Lower leg skin (tissue), 4 donors: ENCODE data around the gene KAZN. TPM values are rescaled to one million over a fixed set of nuclear protein-coding genes. Genes with fewer than 3 reads are reported as not detected.

Source experiments
- DNase-seq, 2 donors: peaks; one replicate each; pipeline ENCODE4 v3.0.0-alpha.2; 2019; ENCODE audit warnings: low spot score in 2 of 2
- H3K4me3 ChIP-seq: fragments of 200-600 bp; sonication (generic); 2 replicates; pipeline ENCODE4 v1.5.1; 2017; ENCODE audit warnings: mild to moderate bottlenecking, low read depth; ENCODE audit not compliant: poor library complexity, severe bottlenecking
- POLR2A ChIP-seq, 2 donors: fragments of 450-650 bp; IDR thresholded peaks; one replicate each; pipeline ENCODE4 v1.6.1; 2016 to 2017; ENCODE audit warnings: antibody characterized with exemption in 2 of 2, mild to moderate bottlenecking in 1 of 2, moderate library complexity in 1 of 2
- WGBS, 2 donors: methylation state at CpG; one replicate each; pipeline ENCODE4 v1.1.5; 2018; 5-methylcytosine and 5-hydroxymethylcytosine counted together
- intact Hi-C: fragments of 100-400 bp; cut with DNase I; formaldehyde crosslinking; loops from one replicate; pipeline ENCODE4 v1.15.0; 2023; ENCODE audit warnings: low total_unique reads
- total RNA-seq, 4 donors: library from RNA; depleted of rRNA; stranded (reverse); fragments of >200 nt; gene quantifications; one replicate each; pipeline ENCODE4 v1.1.0, GENCODE V29; 2016
- TF ChIP-seq, protein P1 (sequence below), 3 donors: fragments of 450-650 bp; IDR thresholded peaks; one replicate each; pipeline ENCODE4 v1.5.1; 2016; ENCODE audit warnings: antibody characterized with exemption in 3 of 3, mild to moderate bottlenecking in 3 of 3, moderate library complexity in 2 of 3

Gene KAZN
- total RNA-seq, 4 donors from 2014 or later, result 21.4 to 36.0 (median 28.4) TPM

DNA sequence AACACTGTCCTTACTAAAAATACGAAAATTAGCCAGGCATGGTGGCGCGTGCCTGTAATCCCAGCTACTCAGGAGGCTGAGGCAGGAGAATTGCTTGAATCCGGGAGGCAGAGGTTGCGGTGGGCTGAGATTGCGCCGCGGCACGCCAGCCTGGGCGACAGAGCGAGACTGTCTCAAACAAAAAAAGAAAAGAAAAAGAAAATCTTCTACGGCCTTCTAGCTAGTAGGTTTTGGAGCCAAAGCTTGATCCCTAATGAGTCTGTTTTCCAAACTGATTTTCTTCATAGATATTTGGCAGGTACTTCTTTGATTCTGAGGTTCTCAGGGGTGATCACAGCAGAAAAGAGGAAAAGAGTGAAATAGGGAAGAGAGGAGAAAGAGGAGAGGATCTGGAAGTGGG, 372.7 kb downstream of the KAZN start:
- intact Hi-C loops, result no loop called here
- H3K4me3 ChIP-seq, result no peak overlapping the region
- no peak for TF ChIP-seq POLR2A (IDR thresholded peaks at IDR 0.05)
- TF ChIP-seq, protein P1, sequence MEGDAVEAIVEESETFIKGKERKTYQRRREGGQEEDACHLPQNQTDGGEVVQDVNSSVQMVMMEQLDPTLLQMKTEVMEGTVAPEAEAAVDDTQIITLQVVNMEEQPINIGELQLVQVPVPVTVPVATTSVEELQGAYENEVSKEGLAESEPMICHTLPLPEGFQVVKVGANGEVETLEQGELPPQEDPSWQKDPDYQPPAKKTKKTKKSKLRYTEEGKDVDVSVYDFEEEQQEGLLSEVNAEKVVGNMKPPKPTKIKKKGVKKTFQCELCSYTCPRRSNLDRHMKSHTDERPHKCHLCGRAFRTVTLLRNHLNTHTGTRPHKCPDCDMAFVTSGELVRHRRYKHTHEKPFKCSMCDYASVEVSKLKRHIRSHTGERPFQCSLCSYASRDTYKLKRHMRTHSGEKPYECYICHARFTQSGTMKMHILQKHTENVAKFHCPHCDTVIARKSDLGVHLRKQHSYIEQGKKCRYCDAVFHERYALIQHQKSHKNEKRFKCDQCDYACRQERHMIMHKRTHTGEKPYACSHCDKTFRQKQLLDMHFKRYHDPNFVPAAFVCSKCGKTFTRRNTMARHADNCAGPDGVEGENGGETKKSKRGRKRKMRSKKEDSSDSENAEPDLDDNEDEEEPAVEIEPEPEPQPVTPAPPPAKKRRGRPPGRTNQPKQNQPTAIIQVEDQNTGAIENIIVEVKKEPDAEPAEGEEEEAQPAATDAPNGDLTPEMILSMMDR (IDR thresholded peaks at IDR 0.05), result no peak
- no peak for DNase-seq
- 77 to 85% methylated on average over 12 of the region's 12 CpGs for WGBS, 2 donors

DNA sequence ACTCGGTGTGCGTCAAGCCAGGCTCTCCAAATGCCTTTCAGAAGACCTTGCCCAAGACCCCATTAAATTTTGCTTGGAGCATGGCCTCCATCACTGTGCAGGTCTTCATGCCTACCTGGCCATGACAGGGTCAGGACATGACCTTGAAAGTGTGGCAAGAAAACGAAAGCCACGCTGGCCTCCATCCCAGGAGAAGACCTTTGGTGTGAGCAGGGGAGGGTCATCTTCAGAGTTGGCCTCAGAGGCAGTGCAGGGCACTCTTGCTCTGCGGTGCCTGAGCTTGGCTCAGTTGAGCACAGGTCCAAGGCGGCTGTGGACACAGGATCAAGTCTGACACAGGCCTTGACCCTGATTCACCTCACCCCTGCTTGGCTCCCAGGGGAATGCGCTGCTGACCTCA, 373.6 kb downstream of the KAZN start:
- TF ChIP-seq POLR2A (IDR thresholded peaks at IDR 0.05), result no peak
- TF ChIP-seq, protein P1 (IDR thresholded peaks at IDR 0.05), result no peak
- no peak overlapping the region for H3K4me3 ChIP-seq
- no peak for DNase-seq
- WGBS, 2 donors, result 77 to 85% methylated on average over 6 to 7 of the region's 7 CpGs
- intact Hi-C loops, result no loop called here

DNA sequence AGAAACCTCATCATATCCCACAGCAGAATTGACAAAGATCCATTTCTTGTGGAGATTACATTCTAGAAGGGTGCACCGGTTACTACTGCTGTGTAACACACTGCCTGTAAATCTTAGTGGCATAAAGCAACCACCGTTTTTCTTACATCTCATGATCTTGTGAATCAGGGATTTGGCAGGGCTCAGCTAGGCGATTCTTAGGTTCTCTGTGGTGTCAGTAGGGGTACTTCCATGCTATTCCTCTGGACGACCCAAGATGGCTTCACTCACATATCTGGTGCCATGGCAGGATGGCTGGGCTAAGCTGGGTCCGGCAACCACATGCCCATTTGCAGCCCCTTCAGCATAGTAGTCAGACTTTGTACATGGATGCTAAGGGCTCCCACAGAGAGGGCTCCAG, 375.3 kb downstream of the KAZN start:
- no peak overlapping the region for H3K4me3 ChIP-seq
- WGBS, 2 donors, result 79 to 86% methylated on average over 5 of the region's 5 CpGs
- no peak for DNase-seq
- no peak for TF ChIP-seq POLR2A (IDR thresholded peaks at IDR 0.05)
- TF ChIP-seq, protein P1 (IDR thresholded peaks at IDR 0.05), result no peak
- intact Hi-C loops, result no loop called here

- DNase-seq, result no peak
- H3K4me3 ChIP-seq, result no peak overlapping the region
- 58 to 61% methylated on average over 2 of the region's 2 CpGs for WGBS, 2 donors
- TF ChIP-seq POLR2A (IDR thresholded peaks at IDR 0.05), result no peak
- TF ChIP-seq, protein P1 (IDR thresholded peaks at IDR 0.05), result no peak
- intact Hi-C loops, result no loop called here
Measured at GRCh38 chr1:14974361-14974760, 375.9 kb downstream of the KAZN start.

DNA sequence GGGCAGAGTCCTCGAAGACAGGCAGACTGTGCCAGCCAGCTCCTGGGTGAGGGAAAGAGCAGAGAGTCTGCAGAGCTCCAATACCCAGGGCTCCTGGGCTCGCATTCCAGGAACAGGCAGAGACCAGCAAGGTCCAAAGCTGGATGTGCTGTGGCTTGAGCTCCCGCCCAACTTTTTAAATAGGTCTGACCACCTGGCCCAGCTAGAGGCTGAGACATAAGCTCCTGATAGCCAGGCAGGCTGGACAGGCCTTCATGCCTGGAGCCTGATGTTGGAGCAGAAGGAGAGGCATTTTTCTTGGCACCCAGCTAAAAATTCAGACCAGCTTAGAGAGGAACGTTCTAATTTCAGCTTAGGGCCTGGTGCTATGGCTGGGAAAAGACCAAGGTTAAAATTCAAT, 376.6 kb downstream of the KAZN start:
- TF ChIP-seq, protein P1 (IDR thresholded peaks at IDR 0.05), result no peak
- no peak overlapping the region for H3K4me3 ChIP-seq
- WGBS, 2 donors, result 72 to 89% methylated on average over 4 of the region's 4 CpGs
- no peak for DNase-seq
- intact Hi-C loops, result no loop called here

- intact Hi-C loops, result no loop called here
- no peak for TF ChIP-seq POLR2A (IDR thresholded peaks at IDR 0.05)
- TF ChIP-seq, protein P1 (IDR thresholded peaks at IDR 0.05), result no peak
- no peak overlapping the region for H3K4me3 ChIP-seq
- WGBS, 2 donors, result 95 to 98% methylated on average over 10 to 13 of the region's 13 CpGs
- DNase-seq, result no peak
Measured at GRCh38 chr1:14976256-14976655, 377.8 kb downstream of the KAZN start.
